Neural cell (in vitro differentiated cells): ENCODE measurements around the gene ADORA1. TPM values are rescaled to one million over a fixed set of nuclear protein-coding genes. Genes with fewer than 3 reads are reported as not detected.

Experiments used
- H2AFZ ChIP-seq: fragments of 200-600, 300-800 bp; sonication (generic), shearing (Covaris generic); 2 replicates; pipeline ENCODE4 v1.6.0; 2014; ENCODE audit warnings: low read depth, mild to moderate bottlenecking, antibody characterized with exemption, low read length, moderate library complexity
- H3F3A ChIP-seq: fragments of 200-600 bp; shearing (Covaris generic); 2 replicates; pipeline ENCODE4 v1.6.1; 2016; ENCODE audit warnings: mild to moderate bottlenecking, moderate library complexity, mixed read lengths, antibody characterized with exemption, low read length; ENCODE audit not compliant: insufficient read depth, poor library complexity, severe bottlenecking
- H3K27ac ChIP-seq: fragments of 200-600, 300-800 bp; sonication (generic), shearing (Covaris generic); 2 replicates; pipeline ENCODE4 v1.5.1; 2014; ENCODE audit warnings: mild to moderate bottlenecking, low read length, moderate library complexity
- H3K27me3 ChIP-seq: fragments of 300-800, 200-600 bp; sonication (generic), shearing (Covaris generic); 2 replicates; pipeline ENCODE4 v1.6.0; 2014; ENCODE audit warnings: mild to moderate bottlenecking, low read depth, low read length, moderate library complexity; ENCODE audit not compliant: insufficient read depth
- H3K36me3 ChIP-seq: fragments of 300-800, 200-600 bp; sonication (generic), shearing (Covaris generic); 2 replicates; pipeline ENCODE4 v1.5.1; 2014; ENCODE audit warnings: mild to moderate bottlenecking, antibody characterized with exemption, low read length, moderate library complexity; ENCODE audit not compliant: insufficient read depth
- H3K4me2 ChIP-seq: fragments of 300-800, 200-600 bp; sonication (generic), shearing (Covaris generic); 2 replicates; pipeline ENCODE4 v1.6.0; 2014; ENCODE audit warnings: mild to moderate bottlenecking, low read length
- H3K4me3 ChIP-seq: fragments of 300-800, 200-600 bp; sonication (generic), shearing (Covaris generic); 2 replicates; pipeline ENCODE4 v1.5.1; 2014; ENCODE audit warnings: mild to moderate bottlenecking, low read length, moderate library complexity
- H3K79me2 ChIP-seq: fragments of 200-600 bp; shearing (Covaris generic); replicated peaks from 2 replicates; pipeline ENCODE4 v1.6.0; 2014; ENCODE audit warnings: mild to moderate bottlenecking, low read length, moderate library complexity; ENCODE audit not compliant: insufficient read depth
- H3K9ac ChIP-seq: fragments of 300-800, 200-600 bp; sonication (generic), shearing (Covaris generic); 2 replicates; pipeline ENCODE4 v1.6.1; 2016; ENCODE audit warnings: mild to moderate bottlenecking, low read length, mixed read lengths
- H3K9me2 ChIP-seq: fragments of 200-600 bp; shearing (Covaris generic); 2 replicates; pipeline ENCODE4 v1.6.1; 2016; ENCODE audit warnings: mild to moderate bottlenecking, low read length, mixed read lengths; ENCODE audit not compliant: insufficient read depth
- H3K9me3 ChIP-seq: fragments of 200-600, 300-800 bp; sonication (generic), shearing (Covaris generic); 2 replicates; pipeline ENCODE4 v1.6.1; 2016; ENCODE audit warnings: mild to moderate bottlenecking, mixed run types, low read length, moderate library complexity, mixed read lengths
- H4K20me1 ChIP-seq: fragments of 200-600 bp; shearing (Covaris generic); 2 replicates; pipeline ENCODE4 v1.6.1; 2016; ENCODE audit warnings: mild to moderate bottlenecking, mixed run types; ENCODE audit not compliant: insufficient read depth
- CTCF ChIP-seq: fragments of 450-650 bp; IDR thresholded peaks from 2 replicates; pipeline ENCODE4 v1.5.1; 2014; ENCODE audit warnings: antibody characterized with exemption, mild to moderate bottlenecking, moderate library complexity; ENCODE audit not compliant: poor library complexity, severe bottlenecking
- EP300 ChIP-seq: fragments of 450-650 bp; conservative IDR thresholded peaks from 2 replicates; pipeline ENCODE4 v1.6.1; 2014; ENCODE audit warnings: antibody characterized with exemption, mild to moderate bottlenecking, moderate library complexity; ENCODE audit not compliant: poor library complexity, severe bottlenecking
- EZH2 ChIP-seq: fragments of 200-600, 300-800 bp; shearing (Covaris generic), sonication (generic); IDR thresholded peaks from 2 replicates; pipeline ENCODE4 v1.6.1; 2014; ENCODE audit warnings: antibody characterized with exemption, low read length, borderline replicate concordance, mild to moderate bottlenecking; ENCODE audit not compliant: insufficient read depth, poor library complexity, severe bottlenecking
- MXI1 ChIP-seq: fragments of 450-650 bp; conservative IDR thresholded peaks from 2 replicates; pipeline ENCODE4 v1.6.1; 2014; ENCODE audit warnings: antibody characterized with exemption, mild to moderate bottlenecking; ENCODE audit not compliant: poor library complexity, severe bottlenecking
- POLR2AphosphoS5 ChIP-seq: IDR thresholded peaks from 2 replicates; pipeline ENCODE4 v1.6.1; 2012
- RAD21 ChIP-seq: fragments of 450-650 bp; conservative IDR thresholded peaks from 2 replicates; pipeline ENCODE4 v1.6.1; 2014; ENCODE audit warnings: antibody characterized with exemption, mild to moderate bottlenecking, moderate library complexity
- SMC3 ChIP-seq: fragments of 450-650 bp; conservative IDR thresholded peaks from 2 replicates; pipeline ENCODE4 v1.6.1; 2014; ENCODE audit warnings: antibody characterized with exemption, mild to moderate bottlenecking, moderate library complexity; ENCODE audit not compliant: poor library complexity
- TAF1 ChIP-seq: IDR thresholded peaks from 2 replicates; pipeline ENCODE4 v1.6.1; 2012; ENCODE audit warnings: low read depth
- polyA plus RNA-seq: library from polyadenylated mRNA; depleted of rRNA; stranded (reverse); fragments of >200 nt; gene quantifications from 2 replicates; pipeline ENCODE4 v1.2.3, GENCODE V29; 2014
- TF ChIP-seq, protein P1 (sequence below): IDR thresholded peaks from 2 replicates; pipeline ENCODE4 v1.6.1; 2012; ENCODE audit warnings: borderline replicate concordance

The ADORA1 gene
- polyA plus RNA-seq, 1 donor from 2014 or later = 7.2 TPM

- Histone ChIP-seq H3K4me2 (no peak overlapping the region), H3K27ac (no peak overlapping the region), H4K20me1 (no peaks in the 10 kb centered on the region), H3K36me3 (no peaks in the 10 kb centered on the region), H3K9me3 (no peaks in the 10 kb centered on the region), H3K4me3 (no peak overlapping the region), H3F3A (no peaks in the 10 kb centered on the region), H3K27me3 (no peaks in the 10 kb centered on the region), H3K79me2 (no peaks in the 10 kb centered on the region), H3K9me2 (no peaks in the 10 kb centered on the region), H3K9ac (no peak overlapping the region), H2AFZ (no peak overlapping the region)
- no peak for TF ChIP-seq MXI1
- TF ChIP-seq EP300 = no peak
- TF ChIP-seq TAF1 = no peak
- TF ChIP-seq, protein P1, sequence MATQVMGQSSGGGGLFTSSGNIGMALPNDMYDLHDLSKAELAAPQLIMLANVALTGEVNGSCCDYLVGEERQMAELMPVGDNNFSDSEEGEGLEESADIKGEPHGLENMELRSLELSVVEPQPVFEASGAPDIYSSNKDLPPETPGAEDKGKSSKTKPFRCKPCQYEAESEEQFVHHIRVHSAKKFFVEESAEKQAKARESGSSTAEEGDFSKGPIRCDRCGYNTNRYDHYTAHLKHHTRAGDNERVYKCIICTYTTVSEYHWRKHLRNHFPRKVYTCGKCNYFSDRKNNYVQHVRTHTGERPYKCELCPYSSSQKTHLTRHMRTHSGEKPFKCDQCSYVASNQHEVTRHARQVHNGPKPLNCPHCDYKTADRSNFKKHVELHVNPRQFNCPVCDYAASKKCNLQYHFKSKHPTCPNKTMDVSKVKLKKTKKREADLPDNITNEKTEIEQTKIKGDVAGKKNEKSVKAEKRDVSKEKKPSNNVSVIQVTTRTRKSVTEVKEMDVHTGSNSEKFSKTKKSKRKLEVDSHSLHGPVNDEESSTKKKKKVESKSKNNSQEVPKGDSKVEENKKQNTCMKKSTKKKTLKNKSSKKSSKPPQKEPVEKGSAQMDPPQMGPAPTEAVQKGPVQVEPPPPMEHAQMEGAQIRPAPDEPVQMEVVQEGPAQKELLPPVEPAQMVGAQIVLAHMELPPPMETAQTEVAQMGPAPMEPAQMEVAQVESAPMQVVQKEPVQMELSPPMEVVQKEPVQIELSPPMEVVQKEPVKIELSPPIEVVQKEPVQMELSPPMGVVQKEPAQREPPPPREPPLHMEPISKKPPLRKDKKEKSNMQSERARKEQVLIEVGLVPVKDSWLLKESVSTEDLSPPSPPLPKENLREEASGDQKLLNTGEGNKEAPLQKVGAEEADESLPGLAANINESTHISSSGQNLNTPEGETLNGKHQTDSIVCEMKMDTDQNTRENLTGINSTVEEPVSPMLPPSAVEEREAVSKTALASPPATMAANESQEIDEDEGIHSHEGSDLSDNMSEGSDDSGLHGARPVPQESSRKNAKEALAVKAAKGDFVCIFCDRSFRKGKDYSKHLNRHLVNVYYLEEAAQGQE = no peak
- TF ChIP-seq CTCF = no peak
- TF ChIP-seq SMC3 = no peak
- TF ChIP-seq EZH2 = no peak
- TF ChIP-seq POLR2AphosphoS5 = no peak
- TF ChIP-seq RAD21 = no peak
Observed at GRCh38 chr1:203183828-203184227, 56.3 kb downstream of the ADORA1 start.

DNA sequence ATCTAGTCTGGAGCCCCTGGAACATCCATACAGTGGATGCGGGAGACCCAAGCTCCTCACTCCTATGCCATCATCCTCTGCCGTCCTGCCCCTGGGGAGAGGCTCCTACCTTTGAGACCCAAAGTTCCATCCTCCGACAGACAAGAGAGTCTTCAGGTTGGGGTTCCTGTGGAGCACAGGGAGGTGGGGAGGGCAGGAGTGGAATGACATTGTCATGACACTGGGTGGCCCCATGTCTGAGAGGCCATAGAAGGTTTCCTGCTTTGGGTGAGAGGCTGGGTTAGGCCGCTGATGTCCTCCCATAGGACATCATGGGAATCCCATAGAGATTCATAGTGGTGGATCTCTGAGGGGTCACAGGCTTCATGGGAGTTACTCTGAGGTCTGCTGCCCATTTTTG lies 56.9 kb downstream of the ADORA1 start:
- Histone ChIP-seq H3K27me3 (no peaks in the 10 kb centered on the region), H3K4me2 (no peak overlapping the region), H3K9ac (no peak overlapping the region), H3K36me3 (no peaks in the 10 kb centered on the region), H2AFZ (no peak overlapping the region), H3K9me2 (no peaks in the 10 kb centered on the region), H4K20me1 (no peaks in the 10 kb centered on the region), H3K79me2 (no peaks in the 10 kb centered on the region), H3K9me3 (no peaks in the 10 kb centered on the region), H3F3A (no peaks in the 10 kb centered on the region), H3K4me3 (no peak overlapping the region), H3K27ac (no peak overlapping the region)
- no peak for TF ChIP-seq POLR2AphosphoS5
- no peak for TF ChIP-seq RAD21
- TF ChIP-seq CTCF = no peak
- TF ChIP-seq EP300 = no peak
- no peak for TF ChIP-seq TAF1
- TF ChIP-seq EZH2 = no peak
- TF ChIP-seq SMC3 = no peak
- no peak for TF ChIP-seq MXI1
- TF ChIP-seq, protein P1 = no peak
